AG04450 (cell line): ENCODE results near the gene HSPA4. TPM values are rescaled to one million over a fixed set of nuclear protein-coding genes. Genes with fewer than 3 reads are reported as not detected.

Experiments used
- CTCF ChIA-PET: fragments of 300-600, 350-600 bp; formaldehyde crosslinking; extraction: SDS; loops from one replicate; lab custom pipeline; 2022; ENCODE audit warnings: antibody characterized with exemption, inconsistent platforms; lab: Charles Lee
- POLR2A ChIA-PET: fragments of 350-600 bp; formaldehyde crosslinking; extraction: SDS; loops from one replicate; lab custom pipeline; 2021; ENCODE audit warnings: antibody characterized with exemption, inconsistent platforms; lab: Yijun Ruan, JAX
- DNase-seq: peaks from one replicate; pipeline ENCODE4 v3.0.0-alpha.2; 2011; ENCODE audit warnings: low read depth, low spot score
- H3K27ac ChIP-seq: one replicate; pipeline ENCODE4 v1.5.1; 2012; ENCODE audit warnings: low read depth, low read length, control low read depth
- H3K27me3 ChIP-seq: one replicate; pipeline ENCODE4 v1.6.0; 2012; ENCODE audit warnings: low read length; ENCODE audit not compliant: control insufficient read depth, insufficient read depth
- H3K4me3 ChIP-seq: 2 replicates; pipeline ENCODE4 v1.5.1; 2011; ENCODE audit warnings: mild to moderate bottlenecking, low read depth, low read length, control low read depth
- H3K9me3 ChIP-seq: 2 replicates; pipeline ENCODE4 v1.5.1; 2012; ENCODE audit warnings: low read length; ENCODE audit not compliant: control insufficient read depth, insufficient read depth
- CTCF ChIP-seq: IDR thresholded peaks from 2 replicates; pipeline ENCODE4 v1.5.1; 2011; ENCODE audit warnings: low read depth, low read length, control low read depth, inconsistent platforms
- polyA plus RNA-seq: library from polyadenylated mRNA; depleted of rRNA; stranded (reverse); fragments of >200 nt; gene quantifications from 2 replicates; pipeline ENCODE4 v1.2.3, GENCODE V29; 2011

Gene HSPA4
- polyA plus RNA-seq, 1 experiment: 96.9 TPM

- H3K9me3 ChIP-seq: no peaks in the 10 kb centered on the region
- ChIA-PET CTCF (no interaction called here), POLR2A (no interaction called here)
- TF ChIP-seq CTCF: no peak
- H3K4me3 ChIP-seq: no peak overlapping the region
- no peak for DNase-seq
- H3K27ac ChIP-seq: no peak overlapping the region
- H3K27me3 ChIP-seq: no peaks in the 10 kb centered on the region
Observed at GRCh38 chr5:133088064-133088463, 36.3 kb downstream of the HSPA4 start.

- Histone ChIP-seq H3K9me3 (no peaks in the 10 kb centered on the region), H3K4me3 (no peak overlapping the region), H3K27me3 (no peaks in the 10 kb centered on the region), H3K27ac (no peak overlapping the region)
- CTCF ChIA-PET: interaction anchor here (1.0 kb wide), 1 partner anchor 20 kb away, joined by 3 read pairs; no protein-coding TSS in a partner anchor
- TF ChIP-seq CTCF: no peak
- no peak for DNase-seq
- POLR2A ChIA-PET: no interaction called here
Observed at GRCh38 chr5:133091034-133091433, 39.2 kb downstream of the HSPA4 start.

- ChIA-PET CTCF (interaction anchor here (0.6 to 1.4 kb wide), 2 partner anchors 181 to 317 kb away, joined by 3 read pairs; no protein-coding TSS in a partner anchor), POLR2A (interaction anchor here (0.6 kb wide), 1 partner anchor 9 kb away, joined by 4 read pairs; no protein-coding TSS in a partner anchor)
- H3K4me3 ChIP-seq: no peak overlapping the region
- H3K9me3 ChIP-seq: no peaks in the 10 kb centered on the region
- H3K27ac ChIP-seq: no peak overlapping the region
- no peak for DNase-seq
- TF ChIP-seq CTCF: no peak
- no peaks in the 10 kb centered on the region for H3K27me3 ChIP-seq
Observed at GRCh38 chr5:133106343-133106742, 54.5 kb downstream of the HSPA4 start.

GRCh38 chr5:133106761-133107572 is 55.2 kb downstream of the HSPA4 start:
- Histone ChIP-seq H3K27ac (no peak overlapping the region), H3K4me3 (no peak overlapping the region), H3K9me3 (no peaks in the 10 kb centered on the region), H3K27me3 (no peaks in the 10 kb centered on the region)
- ChIA-PET CTCF (interaction anchor here (1.4 kb wide), 1 partner anchor 180 kb away, joined by 3 read pairs; no protein-coding TSS in a partner anchor), POLR2A (interaction anchor here (0.7 kb wide), 2 partner anchors 85 to 277 kb away, joined by 3 to 5 read pairs; no protein-coding TSS in a partner anchor)
- DNase-seq: no peak
- no peak for TF ChIP-seq CTCF

GRCh38 chr5:133108481-133108921 is 56.7 kb downstream of the HSPA4 start:
- Histone ChIP-seq H3K4me3 (no peak overlapping the region), H3K9me3 (no peaks in the 10 kb centered on the region), H3K27me3 (no peaks in the 10 kb centered on the region), H3K27ac (no peak overlapping the region)
- ChIA-PET POLR2A (no interaction called here), CTCF (no interaction called here)
- no peak for TF ChIP-seq CTCF
- DNase-seq: no peak
